PC-9 (cell line): ENCODE data around the gene PFKM. TPM values are rescaled to one million over a fixed set of nuclear protein-coding genes. Genes with fewer than 3 reads are reported as not detected.
A peak's percentile ranks its signal among the peaks of the same experiment; 100 is the strongest.

Experiments
- BruUV-seq: library from RNA; stranded (reverse); fragments of 400-500 nt; replicated peaks from 2 replicates; lab custom pipeline; 2021; lab: Mats Ljungman, UMichigan
- CTCF ChIA-PET: fragments of 300-600 bp; sonication (Branson Sonifier 250); formaldehyde crosslinking; loops from one replicate; lab custom pipeline; 2022; ENCODE audit warnings: antibody characterized with exemption; lab: Charles Lee
- POLR2A ChIA-PET: fragments of 300-600 bp; sonication (Branson Sonifier 250); formaldehyde crosslinking; loops from one replicate; lab custom pipeline; 2022; ENCODE audit warnings: antibody characterized with exemption; ENCODE audit not compliant: unreplicated experiment; lab: Charles Lee
- DNase-seq, 2 experiments: peaks; one replicate each; pipeline versions ENCODE4 v3.0.0 to v3.0.0-alpha.2; 2015 to 2022; ENCODE audit warnings: mixed read lengths in 1 of 2
- H2AFZ ChIP-seq: fragments of 200-600 bp; sonication (generic); 2 replicates; pipeline ENCODE4 v1.8.1; 2017; ENCODE audit warnings: antibody characterized with exemption
- H3F3A ChIP-seq: fragments of 200-600 bp; sonication (generic); 2 replicates; pipeline ENCODE4 v1.8.1; 2017; ENCODE audit warnings: antibody characterized with exemption, mild to moderate bottlenecking, low read depth; ENCODE audit not compliant: insufficient read depth
- H3K27ac ChIP-seq: fragments of 200-600 bp; sonication (generic); 2 replicates; pipeline ENCODE4 v1.6.1; 2016; ENCODE audit warnings: mixed run types
- H3K27me3 ChIP-seq: fragments of 200-600 bp; sonication (generic); 2 replicates; pipeline ENCODE4 v1.6.1; 2016; ENCODE audit warnings: low read depth, mixed run types; ENCODE audit not compliant: insufficient read depth
- H3K36me3 ChIP-seq: fragments of 200-600 bp; sonication (generic); 2 replicates; pipeline ENCODE4 v1.6.1; 2016; ENCODE audit warnings: low read depth, mixed run types
- H3K4me1 ChIP-seq: fragments of 200-600 bp; sonication (generic); replicated peaks from 2 replicates; pipeline ENCODE4 v1.6.1; 2016; ENCODE audit warnings: mixed run types; ENCODE audit not compliant: insufficient read depth
- H3K4me2 ChIP-seq: fragments of 200-600 bp; sonication (generic); 2 replicates; pipeline ENCODE4 v1.6.1; 2017; ENCODE audit warnings: mixed run types
- H3K4me3 ChIP-seq: fragments of 200-600 bp; sonication (generic); 2 replicates; pipeline ENCODE4 v1.6.1; 2016; ENCODE audit warnings: mixed run types
- H3K79me2 ChIP-seq: fragments of 200-600 bp; sonication (generic); 2 replicates; pipeline ENCODE4 v1.6.1; 2017; ENCODE audit warnings: low read depth, mixed run types
- H3K9me2 ChIP-seq: fragments of 200-600 bp; sonication (generic); 2 replicates; pipeline ENCODE4 v1.8.1; 2017; ENCODE audit warnings: mild to moderate bottlenecking; ENCODE audit not compliant: insufficient read depth
- H3K9me3 ChIP-seq: fragments of 200-600 bp; sonication (generic); 2 replicates; pipeline ENCODE4 v1.8.1; 2016; ENCODE audit warnings: low read depth; ENCODE audit not compliant: insufficient read depth
- H4K20me1 ChIP-seq: fragments of 200-600 bp; sonication (generic); 2 replicates; pipeline ENCODE4 v1.8.1; 2017; ENCODE audit not compliant: insufficient read depth
- EZH2 ChIP-seq: fragments of 200-600 bp; sonication (generic); IDR thresholded peaks from 2 replicates; pipeline ENCODE4 v1.8.0; 2017; ENCODE audit warnings: antibody characterized with exemption, low read depth
- intact Hi-C: fragments of 100-400 bp; cut with micrococcal nuclease; formaldehyde crosslinking; loops from one replicate; pipeline ENCODE4 v1.10.0; 2022; ENCODE audit not compliant: unreplicated experiment
- total RNA-seq: library from RNA; stranded (reverse); gene quantifications from 2 replicates; pipeline ENCODE4 v1.2.3, GENCODE V29; 2021
- TF ChIP-seq, protein P1 (sequence below): fragments of 200-600 bp; sonication (generic); conservative IDR thresholded peaks from 2 replicates; pipeline ENCODE4 v1.6.1; 2017; ENCODE audit warnings: mixed run types, antibody characterized with exemption, mild to moderate bottlenecking, moderate library complexity

The PFKM gene
- total RNA-seq, 1 experiment from 2014 or later, result 63.2 TPM

DNA sequence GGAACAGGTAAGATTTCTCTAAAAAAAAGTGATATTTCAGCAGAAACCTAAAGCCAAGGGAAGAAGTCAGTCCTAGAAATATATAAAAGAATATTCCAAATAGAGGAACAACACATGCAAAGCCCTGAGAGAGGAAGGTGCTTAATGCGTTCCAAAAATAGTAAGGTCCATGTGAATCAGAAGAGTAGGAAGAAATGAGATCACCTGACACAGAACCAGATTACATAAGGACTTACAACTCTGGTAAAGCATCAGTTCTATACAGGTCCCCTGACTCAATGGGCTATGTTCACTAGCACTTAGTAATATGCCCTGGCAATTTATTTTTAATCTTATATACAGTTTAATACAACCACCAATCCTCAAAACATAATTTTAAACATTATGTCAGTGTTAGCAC lies 43.3 kb upstream of the PFKM start:
- Histone ChIP-seq H2AFZ (no peak overlapping the region), H3K4me1 (peaks cover 12% of the 10 kb centered on the region), H3F3A (0 out of 2 replicates have a peak, but pooled peaks cover 3% of the 10 kb centered on the region), H3K9me2 (no peaks in the 10 kb centered on the region), H3K27ac (no peak overlapping the region), H3K4me3 (no peak overlapping the region), H4K20me1 (no peaks in the 10 kb centered on the region), H3K36me3 (peaks cover 22% of the 10 kb centered on the region), H3K79me2 (0 out of 2 replicates have a peak, but pooled peaks cover 3% of the 10 kb centered on the region), H3K4me2 (no peak overlapping the region), H3K27me3 (no peaks in the 10 kb centered on the region), H3K9me3 (peaks cover 6% of the 10 kb centered on the region; the same call in 1 of the 2 replicates)
- no TSS peak for BruUV-seq
- TF ChIP-seq, protein P1, sequence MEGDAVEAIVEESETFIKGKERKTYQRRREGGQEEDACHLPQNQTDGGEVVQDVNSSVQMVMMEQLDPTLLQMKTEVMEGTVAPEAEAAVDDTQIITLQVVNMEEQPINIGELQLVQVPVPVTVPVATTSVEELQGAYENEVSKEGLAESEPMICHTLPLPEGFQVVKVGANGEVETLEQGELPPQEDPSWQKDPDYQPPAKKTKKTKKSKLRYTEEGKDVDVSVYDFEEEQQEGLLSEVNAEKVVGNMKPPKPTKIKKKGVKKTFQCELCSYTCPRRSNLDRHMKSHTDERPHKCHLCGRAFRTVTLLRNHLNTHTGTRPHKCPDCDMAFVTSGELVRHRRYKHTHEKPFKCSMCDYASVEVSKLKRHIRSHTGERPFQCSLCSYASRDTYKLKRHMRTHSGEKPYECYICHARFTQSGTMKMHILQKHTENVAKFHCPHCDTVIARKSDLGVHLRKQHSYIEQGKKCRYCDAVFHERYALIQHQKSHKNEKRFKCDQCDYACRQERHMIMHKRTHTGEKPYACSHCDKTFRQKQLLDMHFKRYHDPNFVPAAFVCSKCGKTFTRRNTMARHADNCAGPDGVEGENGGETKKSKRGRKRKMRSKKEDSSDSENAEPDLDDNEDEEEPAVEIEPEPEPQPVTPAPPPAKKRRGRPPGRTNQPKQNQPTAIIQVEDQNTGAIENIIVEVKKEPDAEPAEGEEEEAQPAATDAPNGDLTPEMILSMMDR, result no peak
- intact Hi-C loops, result no loop called here
- POLR2A ChIA-PET, result interaction anchor here (0.6 kb wide), 1 partner anchor 1633 kb away, joined by 4 read pairs; no protein-coding TSS in a partner anchor
- CTCF ChIA-PET, result no interaction called here
- no peak for DNase-seq

DNA sequence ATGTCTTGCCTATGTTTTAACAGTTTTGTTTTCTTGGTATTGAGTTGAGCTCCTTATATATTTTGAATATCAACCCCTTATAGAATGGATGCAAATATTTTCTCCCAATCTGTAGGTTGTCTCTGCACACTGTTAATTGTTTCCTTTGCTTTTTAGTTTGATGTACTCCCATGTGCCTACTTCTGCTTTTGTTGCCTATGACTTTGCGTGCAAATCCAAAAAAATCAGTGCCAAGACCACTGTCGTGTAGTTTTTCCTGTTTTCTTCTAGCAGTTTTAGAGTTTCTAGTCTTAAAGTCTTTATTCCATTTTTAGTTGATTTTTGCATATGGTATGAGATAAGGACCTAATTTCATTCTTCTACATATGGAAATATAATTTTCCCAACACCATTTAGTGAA lies 42.1 kb upstream of the PFKM start:
- POLR2A ChIA-PET, result interaction anchor here (0.6 kb wide), 1 partner anchor 123 kb away, joined by 3 read pairs; no protein-coding TSS in a partner anchor

GRCh38 chr12:48078901-48079300 lies 40.3 kb upstream of the PFKM start:
- 0 out of 2 replicates have a peak, but pooled peaks cover 3% of the 10 kb centered on the region for H3F3A ChIP-seq
- H3K27ac ChIP-seq, result peak overlapping the region; percentile 24; the same call in 1 of the 2 replicates
- intact Hi-C loops, result no loop called here
- ChIA-PET CTCF (no interaction called here), POLR2A (no interaction called here)
- peak overlapping the region; percentile 27; the same call in 1 of the 2 replicates for H3K4me2 ChIP-seq
- no peak overlapping the region for H3K4me3 ChIP-seq
- peaks cover 4% of the 10 kb centered on the region; the same call in 1 of the 2 replicates for H4K20me1 ChIP-seq
- TF ChIP-seq, protein P1, result no peak
- no peak for TF ChIP-seq EZH2
- no peaks in the 10 kb centered on the region for H3K9me2 ChIP-seq
- H3K27me3 ChIP-seq, result no peaks in the 10 kb centered on the region
- peaks cover 6% of the 10 kb centered on the region; the same call in 1 of the 2 replicates for H3K9me3 ChIP-seq
- H3K79me2 ChIP-seq, result 0 out of 2 replicates have a peak, but pooled peaks cover 3% of the 10 kb centered on the region
- H3K36me3 ChIP-seq, result peaks cover 16% of the 10 kb centered on the region
- peak; percentile 39 to 40 for DNase-seq
- peaks cover 12% of the 10 kb centered on the region for H3K4me1 ChIP-seq
- no peak overlapping the region for H2AFZ ChIP-seq
- BruUV-seq, result no TSS peak

More for the DNA sequence above, 42.1 kb upstream of the PFKM start:
- H3K9me2 ChIP-seq, result no peaks in the 10 kb centered on the region
- H3K9me3 ChIP-seq, result peaks cover 6% of the 10 kb centered on the region; the same call in 1 of the 2 replicates
- peaks cover 12% of the 10 kb centered on the region for H3K4me1 ChIP-seq
- 0 out of 2 replicates have a peak, but pooled peaks cover 3% of the 10 kb centered on the region for H3K79me2 ChIP-seq
- no peak overlapping the region for H2AFZ ChIP-seq
- TF ChIP-seq EZH2, result no peak
- TF ChIP-seq, protein P1, result no peak
- peaks cover 19% of the 10 kb centered on the region for H3K36me3 ChIP-seq
- BruUV-seq, result no TSS peak
- H3K4me3 ChIP-seq, result no peak overlapping the region
- no peaks in the 10 kb centered on the region for H4K20me1 ChIP-seq
- intact Hi-C loops, result no loop called here
- CTCF ChIA-PET, result no interaction called here
- no peak overlapping the region for H3K27ac ChIP-seq
- no peak for DNase-seq
- 0 out of 2 replicates have a peak, but pooled peaks cover 3% of the 10 kb centered on the region for H3F3A ChIP-seq
- H3K27me3 ChIP-seq, result no peaks in the 10 kb centered on the region
- no peak overlapping the region for H3K4me2 ChIP-seq
